ENCODE results near the gene MID1. TPM values are rescaled to one million over a fixed set of nuclear protein-coding genes. Genes with fewer than 3 reads are reported as not detected.

MID1 gene
- total RNA-seq, 1 experiment from 2014 or later: 32.4 TPM

DNA sequence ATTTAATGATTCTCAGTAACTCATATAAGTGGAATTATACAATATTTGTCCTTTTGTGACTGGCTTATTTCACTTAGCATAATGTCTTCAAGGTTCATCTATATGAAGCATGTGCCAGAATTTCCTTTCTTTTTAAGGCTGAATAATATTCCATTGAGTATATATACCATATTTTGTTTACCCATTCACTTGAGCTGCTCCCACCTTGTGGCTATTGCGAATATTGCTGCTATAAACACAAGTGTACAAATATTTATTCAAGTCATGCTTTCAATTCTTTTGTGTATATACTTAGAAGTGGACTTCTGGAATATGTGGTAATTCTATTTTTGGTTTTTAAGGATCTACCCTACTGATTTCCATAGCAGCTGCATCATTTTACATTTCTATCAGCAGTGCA lies 219.1 kb downstream of the MID1 start:
- Histone ChIP-seq H3K27ac (ENCODE audit: low read length) (no peak overlapping the region), H3K4me3 (ENCODE audit: low read depth in 2 of 2, low read length in 2 of 2) (no peak overlapping the region), H3K27me3 (ENCODE audit: control insufficient read depth, insufficient read depth, low read length) (no peaks in the 10 kb centered on the region), H3K4me1 (ENCODE audit: control insufficient read depth, insufficient read depth, low read length) (no peaks in the 10 kb centered on the region), H3K9me3 (ENCODE audit: control insufficient read depth, insufficient read depth, low read depth, low read length) (no peaks in the 10 kb centered on the region), H3K36me3 (ENCODE audit: control insufficient read depth, insufficient read depth, low read length) (no peaks in the 10 kb centered on the region)
- TF ChIP-seq, protein P1, sequence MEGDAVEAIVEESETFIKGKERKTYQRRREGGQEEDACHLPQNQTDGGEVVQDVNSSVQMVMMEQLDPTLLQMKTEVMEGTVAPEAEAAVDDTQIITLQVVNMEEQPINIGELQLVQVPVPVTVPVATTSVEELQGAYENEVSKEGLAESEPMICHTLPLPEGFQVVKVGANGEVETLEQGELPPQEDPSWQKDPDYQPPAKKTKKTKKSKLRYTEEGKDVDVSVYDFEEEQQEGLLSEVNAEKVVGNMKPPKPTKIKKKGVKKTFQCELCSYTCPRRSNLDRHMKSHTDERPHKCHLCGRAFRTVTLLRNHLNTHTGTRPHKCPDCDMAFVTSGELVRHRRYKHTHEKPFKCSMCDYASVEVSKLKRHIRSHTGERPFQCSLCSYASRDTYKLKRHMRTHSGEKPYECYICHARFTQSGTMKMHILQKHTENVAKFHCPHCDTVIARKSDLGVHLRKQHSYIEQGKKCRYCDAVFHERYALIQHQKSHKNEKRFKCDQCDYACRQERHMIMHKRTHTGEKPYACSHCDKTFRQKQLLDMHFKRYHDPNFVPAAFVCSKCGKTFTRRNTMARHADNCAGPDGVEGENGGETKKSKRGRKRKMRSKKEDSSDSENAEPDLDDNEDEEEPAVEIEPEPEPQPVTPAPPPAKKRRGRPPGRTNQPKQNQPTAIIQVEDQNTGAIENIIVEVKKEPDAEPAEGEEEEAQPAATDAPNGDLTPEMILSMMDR (IDR thresholded peaks at IDR 0.05): no peak
- TF ChIP-seq TCF7L2 (IDR thresholded peaks at IDR 0.05; ENCODE audit: low read depth, low read length): no peak
- TF ChIP-seq, protein P2, sequence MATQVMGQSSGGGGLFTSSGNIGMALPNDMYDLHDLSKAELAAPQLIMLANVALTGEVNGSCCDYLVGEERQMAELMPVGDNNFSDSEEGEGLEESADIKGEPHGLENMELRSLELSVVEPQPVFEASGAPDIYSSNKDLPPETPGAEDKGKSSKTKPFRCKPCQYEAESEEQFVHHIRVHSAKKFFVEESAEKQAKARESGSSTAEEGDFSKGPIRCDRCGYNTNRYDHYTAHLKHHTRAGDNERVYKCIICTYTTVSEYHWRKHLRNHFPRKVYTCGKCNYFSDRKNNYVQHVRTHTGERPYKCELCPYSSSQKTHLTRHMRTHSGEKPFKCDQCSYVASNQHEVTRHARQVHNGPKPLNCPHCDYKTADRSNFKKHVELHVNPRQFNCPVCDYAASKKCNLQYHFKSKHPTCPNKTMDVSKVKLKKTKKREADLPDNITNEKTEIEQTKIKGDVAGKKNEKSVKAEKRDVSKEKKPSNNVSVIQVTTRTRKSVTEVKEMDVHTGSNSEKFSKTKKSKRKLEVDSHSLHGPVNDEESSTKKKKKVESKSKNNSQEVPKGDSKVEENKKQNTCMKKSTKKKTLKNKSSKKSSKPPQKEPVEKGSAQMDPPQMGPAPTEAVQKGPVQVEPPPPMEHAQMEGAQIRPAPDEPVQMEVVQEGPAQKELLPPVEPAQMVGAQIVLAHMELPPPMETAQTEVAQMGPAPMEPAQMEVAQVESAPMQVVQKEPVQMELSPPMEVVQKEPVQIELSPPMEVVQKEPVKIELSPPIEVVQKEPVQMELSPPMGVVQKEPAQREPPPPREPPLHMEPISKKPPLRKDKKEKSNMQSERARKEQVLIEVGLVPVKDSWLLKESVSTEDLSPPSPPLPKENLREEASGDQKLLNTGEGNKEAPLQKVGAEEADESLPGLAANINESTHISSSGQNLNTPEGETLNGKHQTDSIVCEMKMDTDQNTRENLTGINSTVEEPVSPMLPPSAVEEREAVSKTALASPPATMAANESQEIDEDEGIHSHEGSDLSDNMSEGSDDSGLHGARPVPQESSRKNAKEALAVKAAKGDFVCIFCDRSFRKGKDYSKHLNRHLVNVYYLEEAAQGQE (IDR thresholded peaks at IDR 0.05; ENCODE audit: insufficient read depth in 1 of 2, low read depth in 2 of 2, low read length in 1 of 2): no peak
- no peak for TF ChIP-seq SIN3A (IDR thresholded peaks at IDR 0.05; ENCODE audit: borderline replicate concordance, insufficient read depth, low read depth, low read length)
- TF ChIP-seq POLR2AphosphoS5 (IDR thresholded peaks at IDR 0.05; ENCODE audit: low read depth, low read length): no peak
- intact Hi-C loops (cut with micrococcal nuclease; ENCODE audit: unreplicated experiment) (no loop called here), in situ Hi-C loops (cut with HindIII; ENCODE audit: low pct_unique_long_range_greater_than_20kb, low sequenced_read_pairs) (no loop called here)
- ChIA-PET CTCF (no interaction called here), POLR2A (no interaction called here)
- BruUV-seq (replicated peaks): no TSS peak
- DNase-seq (ENCODE audit: low read depth, low spot score) (no peak), ATAC-seq (no peak)

DNA sequence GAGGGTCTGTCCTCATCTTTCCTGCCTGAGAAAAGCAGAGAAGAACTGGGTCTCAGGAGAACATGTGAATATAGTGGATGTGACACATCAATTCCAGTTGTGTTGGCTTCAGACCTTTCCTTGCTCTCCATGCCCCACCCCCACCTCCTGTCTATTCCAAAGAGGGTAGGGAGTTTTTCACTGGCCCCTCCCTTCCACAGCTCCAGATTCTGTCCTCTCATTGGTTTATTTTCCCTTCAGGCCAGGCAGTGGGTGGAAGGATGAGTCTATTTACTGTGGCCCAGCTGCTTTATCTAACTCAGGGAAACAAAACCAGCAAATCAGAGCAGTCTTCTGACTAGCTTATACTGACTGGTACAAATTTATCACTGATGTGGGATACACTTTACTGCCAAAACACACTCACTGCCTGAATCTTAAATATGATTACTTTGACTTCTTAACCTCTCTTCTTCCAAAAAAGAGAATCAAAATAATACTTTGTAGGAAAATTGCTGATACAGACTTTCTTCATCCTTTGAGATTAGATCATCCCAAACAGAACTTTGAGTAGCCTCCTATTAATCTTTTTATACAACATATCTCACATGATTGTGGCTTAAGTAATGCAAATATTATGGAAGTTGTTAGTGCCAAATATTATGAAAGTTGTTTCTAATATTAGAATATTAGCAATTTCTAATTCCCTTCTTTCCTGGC lies 221.2 kb downstream of the MID1 start:
- no peak overlapping the region for H3K27ac ChIP-seq (ENCODE audit: low read length)
- no peak overlapping the region for H3K4me3 ChIP-seq (ENCODE audit: low read depth in 2 of 2, low read length in 2 of 2)
- ATAC-seq (no peak), DNase-seq (ENCODE audit: low read depth, low spot score) (no peak)
- no peaks in the 10 kb centered on the region for H3K4me1 ChIP-seq (ENCODE audit: control insufficient read depth, insufficient read depth, low read length)
- no peaks in the 10 kb centered on the region for H3K36me3 ChIP-seq (ENCODE audit: control insufficient read depth, insufficient read depth, low read length)
- POLR2A ChIA-PET: no interaction called here
- TF ChIP-seq POLR2AphosphoS5 (IDR thresholded peaks at IDR 0.05; ENCODE audit: low read depth, low read length): no peak
- TF ChIP-seq, protein P1 (IDR thresholded peaks at IDR 0.05): no peak
- TF ChIP-seq, protein P2 (IDR thresholded peaks at IDR 0.05; ENCODE audit: insufficient read depth in 1 of 2, low read depth in 2 of 2, low read length in 1 of 2): no peak
- no peak for TF ChIP-seq TCF7L2 (IDR thresholded peaks at IDR 0.05; ENCODE audit: low read depth, low read length)
- TF ChIP-seq SIN3A (IDR thresholded peaks at IDR 0.05; ENCODE audit: borderline replicate concordance, insufficient read depth, low read depth, low read length): no peak
- H3K9me3 ChIP-seq (ENCODE audit: control insufficient read depth, insufficient read depth, low read depth, low read length): no peaks in the 10 kb centered on the region
- CTCF ChIA-PET: no interaction called here
- no peaks in the 10 kb centered on the region for H3K27me3 ChIP-seq (ENCODE audit: control insufficient read depth, insufficient read depth, low read length)
- intact Hi-C loops (cut with micrococcal nuclease; ENCODE audit: unreplicated experiment) (no loop called here), in situ Hi-C loops (cut with HindIII; ENCODE audit: low pct_unique_long_range_greater_than_20kb, low sequenced_read_pairs) (no loop called here)
- BruUV-seq (replicated peaks): no TSS peak
